ENCODE measurements around the gene ARL8B. TPM values are rescaled to one million over a fixed set of nuclear protein-coding genes. Genes with fewer than 3 reads are reported as not detected.

The ARL8B gene
- polyA plus RNA-seq, 1 donor from 2014 or later: 103 TPM

- H3K27ac ChIP-seq (ENCODE audit: low read length): no peak overlapping the region
- no peak overlapping the region for H3K4me2 ChIP-seq (ENCODE audit: low read length)
- H3K4me3 ChIP-seq (ENCODE audit: low read length): no peak overlapping the region
- no peaks in the 10 kb centered on the region for H3K9me3 ChIP-seq (ENCODE audit: low read length)
- no peaks in the 10 kb centered on the region for H3K27me3 ChIP-seq (ENCODE audit: insufficient read depth, low read depth, low read length)
- no peaks in the 10 kb centered on the region for H4K20me1 ChIP-seq (ENCODE audit: insufficient read depth)
- TF ChIP-seq REST (IDR thresholded peaks at IDR 0.05; ENCODE audit: borderline replicate concordance) (no peak), EZH2 (IDR thresholded peaks at IDR 0.05; ENCODE audit: borderline replicate concordance, insufficient read depth, low read length, poor library complexity, severe bottlenecking) (no peak), EP300 (conservative IDR thresholded peaks at IDR 0.05; ENCODE audit: poor library complexity, severe bottlenecking) (no peak), MXI1 (conservative IDR thresholded peaks at IDR 0.05; ENCODE audit: poor library complexity, severe bottlenecking) (no peak), TAF1 (IDR thresholded peaks at IDR 0.05; ENCODE audit: low read depth) (no peak), RAD21 (conservative IDR thresholded peaks at IDR 0.05) (no peak), POLR2AphosphoS5 (IDR thresholded peaks at IDR 0.05) (no peak), SMC3 (conservative IDR thresholded peaks at IDR 0.05; ENCODE audit: poor library complexity) (no peak)
- no peaks in the 10 kb centered on the region for H3K79me2 ChIP-seq (replicated peaks; ENCODE audit: insufficient read depth, low read length)
- H3K36me3 ChIP-seq (ENCODE audit: insufficient read depth, low read length): no peaks in the 10 kb centered on the region
- no peaks in the 10 kb centered on the region for H3F3A ChIP-seq (ENCODE audit: insufficient read depth, low read length, poor library complexity, severe bottlenecking)
- no peak overlapping the region for H2AFZ ChIP-seq (ENCODE audit: low read depth, low read length)
- no peak overlapping the region for H3K9ac ChIP-seq (ENCODE audit: low read length)
- H3K9me2 ChIP-seq (ENCODE audit: insufficient read depth, low read length): no peaks in the 10 kb centered on the region
These were observed 105.7 kb downstream of the ARL8B start for GRCh38 chr3:5227812-5228211.

GRCh38 chr3:5229414-5229813 lies 107.3 kb downstream of the ARL8B start:
- H3K9me3 ChIP-seq (ENCODE audit: low read length): no peaks in the 10 kb centered on the region
- no peak overlapping the region for H3K4me2 ChIP-seq (ENCODE audit: low read length)

More at GRCh38 chr3:5229414-5229813, 107.3 kb downstream of the ARL8B start:
- Histone ChIP-seq H3K9ac (ENCODE audit: low read length) (no peak overlapping the region), H3K27ac (ENCODE audit: low read length) (no peak overlapping the region), H3K27me3 (ENCODE audit: insufficient read depth, low read depth, low read length) (no peaks in the 10 kb centered on the region), H3F3A (ENCODE audit: insufficient read depth, low read length, poor library complexity, severe bottlenecking) (no peaks in the 10 kb centered on the region), H3K4me3 (ENCODE audit: low read length) (no peak overlapping the region), H3K79me2 (replicated peaks; ENCODE audit: insufficient read depth, low read length) (no peaks in the 10 kb centered on the region), H3K9me2 (ENCODE audit: insufficient read depth, low read length) (no peaks in the 10 kb centered on the region), H3K36me3 (ENCODE audit: insufficient read depth, low read length) (no peaks in the 10 kb centered on the region), H2AFZ (ENCODE audit: low read depth, low read length) (no peak overlapping the region), H4K20me1 (ENCODE audit: insufficient read depth) (no peaks in the 10 kb centered on the region)
- TF ChIP-seq POLR2AphosphoS5 (IDR thresholded peaks at IDR 0.05) (no peak), REST (IDR thresholded peaks at IDR 0.05; ENCODE audit: borderline replicate concordance) (no peak), EP300 (conservative IDR thresholded peaks at IDR 0.05; ENCODE audit: poor library complexity, severe bottlenecking) (no peak), SMC3 (conservative IDR thresholded peaks at IDR 0.05; ENCODE audit: poor library complexity) (no peak), CTCF (IDR thresholded peaks at IDR 0.05; ENCODE audit: poor library complexity, severe bottlenecking) (no peak), MXI1 (conservative IDR thresholded peaks at IDR 0.05; ENCODE audit: poor library complexity, severe bottlenecking) (no peak), TAF1 (IDR thresholded peaks at IDR 0.05; ENCODE audit: low read depth) (no peak), EZH2 (IDR thresholded peaks at IDR 0.05; ENCODE audit: borderline replicate concordance, insufficient read depth, low read length, poor library complexity, severe bottlenecking) (no peak), RAD21 (conservative IDR thresholded peaks at IDR 0.05) (no peak)

Data from neural cell (in vitro differentiated cells).